KMS-11 (cell line): Measurements from ENCODE around the gene ATP6V0D1.

Source experiments
- H2AFZ ChIP-seq: fragments of 200-600 bp; sonication (generic); 2 replicates; pipeline ENCODE4 v1.6.1; 2016; ENCODE audit warnings: antibody characterized with exemption, mixed run types, low read depth
- H3K27ac ChIP-seq: fragments of 200-600 bp; sonication (generic); 2 replicates; pipeline ENCODE4 v1.6.1; 2016; ENCODE audit warnings: mild to moderate bottlenecking, mixed run types
- H3K27me3 ChIP-seq: fragments of 200-600 bp; sonication (generic); 2 replicates; pipeline ENCODE4 v1.6.1; 2017; ENCODE audit warnings: mild to moderate bottlenecking, low read depth, mixed run types, moderate library complexity; ENCODE audit not compliant: insufficient read depth
- H3K36me3 ChIP-seq: fragments of 200-600 bp; sonication (generic); 2 replicates; pipeline ENCODE4 v1.6.1; 2017; ENCODE audit warnings: mild to moderate bottlenecking, mixed run types; ENCODE audit not compliant: insufficient read depth
- H3K4me1 ChIP-seq: fragments of 200-600 bp; sonication (generic); 2 replicates; pipeline ENCODE4 v1.6.1; 2016; ENCODE audit warnings: mild to moderate bottlenecking, low read depth, mixed run types; ENCODE audit not compliant: poor library complexity, severe bottlenecking
- H3K4me2 ChIP-seq: fragments of 200-600 bp; sonication (generic); 2 replicates; pipeline ENCODE4 v1.7.0; 2016; ENCODE audit warnings: mild to moderate bottlenecking, mixed run types
- H3K4me3 ChIP-seq: fragments of 200-600 bp; sonication (generic); IDR thresholded peaks from 2 replicates; pipeline ENCODE4 v1.6.1; 2017; ENCODE audit warnings: low read depth, low read length, mixed read lengths; ENCODE audit not compliant: insufficient read depth
- H3K79me2 ChIP-seq: fragments of 200-600 bp; sonication (generic); 2 replicates; pipeline ENCODE4 v1.6.1; 2016; ENCODE audit warnings: low read depth, mixed run types; ENCODE audit not compliant: insufficient read depth
- H3K9ac ChIP-seq: fragments of 200-600 bp; sonication (generic); 2 replicates; pipeline ENCODE4 v1.6.1; 2016; ENCODE audit warnings: mild to moderate bottlenecking, mixed run types
- H4K20me1 ChIP-seq: fragments of 200-600 bp; sonication (generic); 2 replicates; pipeline ENCODE4 v1.6.1; 2016; ENCODE audit warnings: mild to moderate bottlenecking, mixed run types; ENCODE audit not compliant: insufficient read depth
- CTCF ChIP-seq: fragments of 200-600 bp; sonication (generic); conservative IDR thresholded peaks from 2 replicates; pipeline ENCODE4 v1.6.1; 2017; ENCODE audit warnings: low read depth, mild to moderate bottlenecking, antibody characterized with exemption, low read length, moderate library complexity, mixed read lengths

ATP6V0D1 gene

GRCh38 chr16:67428146-67428731 is 52.7 kb downstream of the ATP6V0D1 start:
- Histone ChIP-seq H3K4me2 (no peak overlapping the region), H4K20me1 (no peaks in the 10 kb centered on the region), H3K9ac (no peak overlapping the region), H3K4me3 (no peak overlapping the region), H3K36me3 (no peaks in the 10 kb centered on the region), H3K27me3 (peaks cover 36% of the 10 kb centered on the region), H3K79me2 (no peaks in the 10 kb centered on the region), H3K4me1 (no peaks in the 10 kb centered on the region), H2AFZ (no peak overlapping the region), H3K27ac (no peak overlapping the region)
- peak; percentile 63 for TF ChIP-seq CTCF

- Histone ChIP-seq H4K20me1 (no peaks in the 10 kb centered on the region), H3K4me2 (no peak overlapping the region), H3K79me2 (no peaks in the 10 kb centered on the region), H2AFZ (no peak overlapping the region), H3K27ac (no peak overlapping the region), H3K4me1 (no peaks in the 10 kb centered on the region), H3K9ac (no peak overlapping the region), H3K4me3 (no peak overlapping the region), H3K27me3 (peaks cover 35% of the 10 kb centered on the region), H3K36me3 (no peaks in the 10 kb centered on the region)
- no peak for TF ChIP-seq CTCF
Observed at GRCh38 chr16:67426950-67427349, 54.0 kb downstream of the ATP6V0D1 start.

GRCh38 chr16:67426022-67426421 is 54.9 kb downstream of the ATP6V0D1 start:
- Histone ChIP-seq H3K36me3 (no peaks in the 10 kb centered on the region), H3K4me2 (no peak overlapping the region), H2AFZ (no peak overlapping the region), H3K27me3 (peaks cover 28% of the 10 kb centered on the region), H3K27ac (no peak overlapping the region), H3K9ac (no peak overlapping the region), H3K79me2 (no peaks in the 10 kb centered on the region), H4K20me1 (no peaks in the 10 kb centered on the region), H3K4me1 (no peaks in the 10 kb centered on the region), H3K4me3 (no peak overlapping the region)
- no peak for TF ChIP-seq CTCF

- TF ChIP-seq CTCF: no peak
- H3K4me3 ChIP-seq: no peak overlapping the region
- H4K20me1 ChIP-seq: no peaks in the 10 kb centered on the region
- H3K27ac ChIP-seq: no peak overlapping the region
- no peak overlapping the region for H2AFZ ChIP-seq
- H3K9ac ChIP-seq: no peak overlapping the region
- H3K4me2 ChIP-seq: no peak overlapping the region
- no peaks in the 10 kb centered on the region for H3K4me1 ChIP-seq
- H3K27me3 ChIP-seq: peaks cover 27% of the 10 kb centered on the region
- H3K36me3 ChIP-seq: no peaks in the 10 kb centered on the region
- no peaks in the 10 kb centered on the region for H3K79me2 ChIP-seq
Observed at GRCh38 chr16:67425580-67425979, 55.4 kb downstream of the ATP6V0D1 start.
